T-helper 1 cell treated with Interleukin-12 subunit alpha and Interleukin-12 subunit beta and Interleukin-4 antibody, amounts not matched to agents 30 μg/mL and 1 μg/mL, for 36 hours (primary cell): ENCODE data around the gene SPCS1.

Experiments
- H3K27ac Mint-ChIP-seq: one replicate; pipeline ENCODE4 v1.8.0; 2021; ENCODE audit warnings: mild to moderate bottlenecking, mixed read lengths
- H3K27me3 Mint-ChIP-seq: one replicate; pipeline ENCODE4 v1.8.0; 2021; ENCODE audit warnings: low read depth, mixed read lengths
- H3K36me3 Mint-ChIP-seq: one replicate; pipeline ENCODE4 v1.8.0; 2021; ENCODE audit warnings: low read depth, mixed read lengths
- H3K4me1 Mint-ChIP-seq: one replicate; pipeline ENCODE4 v1.8.0; 2021; ENCODE audit warnings: low read depth, mixed read lengths
- H3K4me3 Mint-ChIP-seq: one replicate; pipeline ENCODE4 v1.8.0; 2021; ENCODE audit warnings: mild to moderate bottlenecking, moderate library complexity, mixed read lengths
- H3K9me3 Mint-ChIP-seq: one replicate; pipeline ENCODE4 v1.8.0; 2021; ENCODE audit warnings: mixed read lengths

The SPCS1 gene

DNA sequence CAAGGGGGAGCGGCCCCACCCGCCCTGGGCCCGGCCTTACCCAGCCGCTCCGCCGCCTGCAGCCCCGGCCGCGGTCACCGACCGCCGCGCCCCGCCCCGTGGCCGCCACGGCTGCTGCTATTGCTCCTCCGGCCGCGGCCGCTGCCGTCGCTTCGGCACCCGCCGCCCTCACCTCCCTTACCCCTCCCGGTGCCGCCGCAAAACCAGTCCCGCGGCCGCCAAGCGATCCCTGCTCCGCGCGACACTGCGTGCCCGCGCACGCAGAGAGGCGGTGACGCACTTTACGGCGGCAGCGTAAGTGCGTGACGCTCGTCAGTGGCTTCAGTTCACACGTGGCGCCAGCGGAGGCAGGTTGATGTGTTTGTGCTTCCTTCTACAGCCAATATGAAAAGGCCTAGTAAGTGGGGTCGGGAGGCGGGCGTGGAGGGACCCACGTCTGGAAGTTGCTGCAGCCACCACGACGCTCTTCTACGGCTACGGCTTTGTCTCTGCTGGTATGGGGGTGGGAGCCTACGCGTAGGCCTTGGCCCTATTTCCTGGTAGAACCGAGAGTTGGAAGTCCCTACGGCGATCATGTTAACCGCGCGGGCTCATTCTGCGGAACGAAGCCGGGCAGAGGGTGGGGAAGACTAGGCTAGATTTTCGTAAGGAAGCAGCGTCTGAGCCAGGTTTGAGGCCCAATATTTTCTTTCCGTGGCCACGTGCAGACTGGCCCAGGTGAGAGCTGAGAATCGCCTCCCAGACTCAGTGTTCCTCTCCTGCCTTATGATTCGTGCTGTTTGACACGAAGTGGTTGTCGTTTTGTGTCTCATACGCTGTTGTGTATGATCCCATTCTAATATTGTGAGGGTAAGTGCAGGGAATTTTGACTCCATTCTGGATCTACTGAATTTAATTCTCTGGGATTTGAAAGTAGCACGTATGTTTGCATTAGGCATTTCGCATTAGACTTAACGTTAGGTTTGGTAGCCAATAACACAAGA is 19.9 kb upstream of the SPCS1 start, which contains the start of the genes GNL3 and PBRM1:
TSS of gene GNL3 (plus strand) at position 324 of the 983 bp plus-strand sequence. CDS start at position 385, 61 bp downstream.
TSS of gene PBRM1 (minus strand) at position 205 of the 983 bp plus-strand sequence.
- H3K4me1 Mint-ChIP-seq: peaks cover 49% of the 10 kb centered on the region
- H3K27ac Mint-ChIP-seq: peak within 1 kb of the TSS; percentile 98
- no peaks in the 10 kb centered on the region for H3K9me3 Mint-ChIP-seq

DNA sequence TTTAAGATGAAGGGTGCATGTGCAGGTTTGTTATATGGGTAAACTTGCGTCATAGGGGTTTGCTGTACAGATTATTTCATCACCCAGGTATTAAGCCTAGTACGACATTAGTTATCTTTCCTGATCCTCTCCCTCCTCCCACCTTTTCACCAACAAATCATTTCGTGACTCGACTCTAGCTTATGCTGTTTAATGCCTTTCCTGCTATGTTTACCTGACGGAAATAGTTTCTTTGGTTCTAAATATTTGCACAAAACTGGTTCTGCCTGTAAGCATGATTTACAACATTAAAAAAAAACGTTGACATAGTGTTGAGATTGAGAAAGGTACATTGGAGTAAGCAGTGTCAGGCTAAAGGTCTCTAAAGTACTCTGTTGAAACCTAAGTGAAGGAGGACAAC is 17.6 kb upstream of the SPCS1 start:
- H3K9me3 Mint-ChIP-seq: no peaks in the 10 kb centered on the region
- H3K4me3 Mint-ChIP-seq: no peak overlapping the region
- peak overlapping the region; percentile 15 for H3K27ac Mint-ChIP-seq
- H3K4me1 Mint-ChIP-seq: peaks cover 36% of the 10 kb centered on the region
- H3K36me3 Mint-ChIP-seq: peaks cover 64% of the 10 kb centered on the region
- no peaks in the 10 kb centered on the region for H3K27me3 Mint-ChIP-seq

More for the DNA sequence above, 19.9 kb upstream of the SPCS1 start, which contains the start of the genes GNL3 and PBRM1:
- Mint-ChIP-seq H3K36me3 (peaks cover 56% of the 10 kb centered on the region), H3K27me3 (no peaks in the 10 kb centered on the region), H3K4me3 (peak within 1 kb of the TSS; percentile 99)

DNA sequence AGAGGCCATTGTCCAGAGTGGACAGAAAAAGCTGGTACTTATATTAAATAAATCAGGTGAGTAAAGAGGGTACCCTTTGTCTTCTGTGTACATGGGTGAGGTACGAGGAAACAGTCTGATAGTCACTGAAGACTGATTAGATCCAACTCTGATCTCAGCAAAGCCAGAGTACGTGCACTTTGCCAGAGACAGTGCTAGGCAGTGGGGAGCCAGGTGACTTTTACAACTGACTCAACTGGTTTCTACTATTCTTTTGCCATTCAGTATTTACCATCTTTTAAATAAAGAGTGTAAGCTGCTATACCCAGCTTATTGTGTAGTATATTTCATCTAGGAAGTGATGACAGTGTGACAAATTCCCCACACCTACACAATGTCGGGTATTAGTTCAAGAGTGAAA is 16.8 kb upstream of the SPCS1 start:
- Mint-ChIP-seq H3K27me3 (no peaks in the 10 kb centered on the region), H3K4me3 (no peak overlapping the region)

DNA sequence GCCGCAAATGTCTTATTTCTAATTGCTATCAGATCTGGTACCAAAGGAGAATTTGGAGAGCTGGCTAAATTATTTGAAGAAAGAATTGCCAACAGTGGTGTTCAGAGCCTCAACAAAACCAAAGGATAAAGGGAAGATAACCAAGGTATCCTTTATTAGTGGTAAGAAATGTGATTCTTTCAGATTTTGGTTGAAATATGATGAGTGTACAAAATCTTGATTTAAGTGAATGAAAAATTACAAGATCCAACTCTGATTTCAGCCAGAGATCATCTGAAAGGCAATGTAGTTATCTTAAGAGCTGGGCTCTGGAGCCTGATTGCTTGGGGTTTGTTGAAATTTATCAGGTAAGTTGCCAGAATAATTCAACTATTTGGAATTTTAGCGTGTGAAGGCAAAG is 15.3 kb upstream of the SPCS1 start:
- Mint-ChIP-seq H3K36me3 (peaks cover 83% of the 10 kb centered on the region), H3K27ac (no peak overlapping the region), H3K4me3 (no peak overlapping the region), H3K9me3 (no peaks in the 10 kb centered on the region), H3K27me3 (no peaks in the 10 kb centered on the region), H3K4me1 (peaks cover 24% of the 10 kb centered on the region)

More for the DNA sequence above, 16.8 kb upstream of the SPCS1 start:
- H3K9me3 Mint-ChIP-seq: no peaks in the 10 kb centered on the region
- H3K4me1 Mint-ChIP-seq: peaks cover 31% of the 10 kb centered on the region
- H3K36me3 Mint-ChIP-seq: peaks cover 73% of the 10 kb centered on the region
- no peak overlapping the region for H3K27ac Mint-ChIP-seq

DNA sequence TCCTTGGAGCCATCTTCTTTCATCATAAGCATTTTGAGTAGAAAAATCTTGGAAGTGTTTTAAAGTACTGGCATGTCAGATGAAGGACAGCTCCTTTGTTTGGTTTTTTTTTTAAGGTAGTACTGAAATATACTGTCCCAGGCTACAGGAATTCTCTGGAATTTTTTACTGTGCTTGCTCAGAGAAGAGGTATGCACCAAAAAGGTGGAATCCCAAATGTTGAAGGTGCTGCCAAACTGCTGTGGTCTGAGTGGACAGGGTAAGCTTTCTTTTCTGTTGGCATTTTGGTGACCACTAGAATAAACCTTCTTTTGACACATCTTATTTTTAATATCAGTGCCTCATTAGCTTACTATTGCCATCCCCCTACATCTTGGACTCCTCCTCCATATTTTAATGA is 12.8 kb upstream of the SPCS1 start:
- H3K36me3 Mint-ChIP-seq: peaks cover 74% of the 10 kb centered on the region
- H3K4me1 Mint-ChIP-seq: peaks cover 17% of the 10 kb centered on the region
- H3K27me3 Mint-ChIP-seq: no peaks in the 10 kb centered on the region
- no peaks in the 10 kb centered on the region for H3K9me3 Mint-ChIP-seq
- peak overlapping the region; percentile 45 for H3K27ac Mint-ChIP-seq
- no peak overlapping the region for H3K4me3 Mint-ChIP-seq

DNA sequence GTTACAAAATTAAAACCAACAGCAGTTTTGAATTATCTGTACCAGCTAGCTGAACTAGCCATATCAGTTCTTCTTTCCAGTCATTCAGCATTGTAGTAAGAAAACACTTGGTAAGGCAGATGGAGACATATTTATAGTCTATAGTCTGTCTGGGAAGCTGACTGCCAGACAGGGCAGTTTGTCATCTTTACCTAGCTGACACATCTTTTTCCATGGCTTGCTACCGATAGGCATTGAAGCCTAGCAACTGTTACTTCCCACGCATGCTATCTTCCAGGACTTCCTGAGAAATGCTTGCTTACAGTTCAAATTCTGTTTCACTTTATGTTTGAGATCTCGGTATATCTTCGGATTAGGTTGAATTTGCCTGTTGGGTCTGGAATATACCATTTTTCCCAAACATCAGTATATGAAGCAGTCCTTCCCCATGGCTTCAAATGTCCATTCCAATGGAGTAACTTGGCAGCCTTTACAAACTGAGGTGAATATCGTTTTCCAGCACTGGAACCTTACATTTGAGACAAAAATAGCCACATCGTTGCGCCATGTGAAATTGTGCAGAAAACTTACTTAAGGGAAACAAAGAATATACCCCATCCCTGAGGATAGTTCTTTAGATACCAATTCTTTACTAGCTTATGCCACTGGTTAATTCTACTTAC is 11.2 kb upstream of the SPCS1 start:
- H3K36me3 Mint-ChIP-seq: peaks cover 62% of the 10 kb centered on the region
- peaks cover 10% of the 10 kb centered on the region for H3K4me1 Mint-ChIP-seq
- no peak overlapping the region for H3K27ac Mint-ChIP-seq
- H3K9me3 Mint-ChIP-seq: no peaks in the 10 kb centered on the region
- H3K4me3 Mint-ChIP-seq: no peak overlapping the region
- no peaks in the 10 kb centered on the region for H3K27me3 Mint-ChIP-seq

DNA sequence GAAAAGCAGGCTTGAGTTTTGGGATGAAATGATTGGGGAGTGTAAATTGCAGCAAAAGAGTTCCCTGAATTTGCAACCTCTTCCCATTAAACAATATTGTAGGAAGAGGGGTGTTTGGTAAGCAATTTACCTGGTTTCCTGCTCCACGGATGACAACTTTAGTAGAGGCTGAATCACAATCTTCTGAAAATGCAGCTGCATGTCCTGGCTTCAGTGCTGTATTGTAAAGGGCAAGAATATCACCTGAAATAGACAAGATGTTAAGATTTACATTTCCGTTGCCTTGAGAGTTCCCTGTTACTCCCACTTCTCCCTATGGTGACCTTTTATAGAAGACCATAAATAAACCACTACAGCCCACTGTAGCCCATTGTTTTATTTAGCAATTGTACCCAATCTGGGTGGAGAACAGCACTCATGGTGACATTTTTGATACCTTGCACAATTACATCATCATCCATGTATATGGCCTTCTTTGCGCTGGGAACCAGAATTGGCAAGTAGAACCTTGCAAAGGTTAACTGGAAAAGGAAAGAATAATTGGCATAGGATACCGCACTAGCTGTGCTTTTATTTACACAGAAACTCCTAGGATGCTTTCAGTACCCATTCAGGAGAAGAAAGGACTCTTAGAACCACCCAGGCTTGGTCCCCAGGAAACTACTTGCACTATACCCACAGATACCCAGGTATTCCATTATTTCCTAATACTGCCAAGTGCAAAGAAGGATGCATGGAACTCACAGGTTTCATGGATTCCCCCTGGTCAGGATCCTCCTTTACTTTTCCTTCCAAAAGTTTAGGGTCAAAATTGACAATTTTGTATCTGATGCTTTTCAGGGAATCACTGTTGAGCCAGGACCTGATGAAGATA is 9.9 kb upstream of the SPCS1 start:
- Mint-ChIP-seq H3K9me3 (no peaks in the 10 kb centered on the region), H3K36me3 (peaks cover 52% of the 10 kb centered on the region), H3K27me3 (no peaks in the 10 kb centered on the region), H3K4me1 (peaks cover 8% of the 10 kb centered on the region), H3K4me3 (no peak overlapping the region), H3K27ac (no peak overlapping the region)

DNA sequence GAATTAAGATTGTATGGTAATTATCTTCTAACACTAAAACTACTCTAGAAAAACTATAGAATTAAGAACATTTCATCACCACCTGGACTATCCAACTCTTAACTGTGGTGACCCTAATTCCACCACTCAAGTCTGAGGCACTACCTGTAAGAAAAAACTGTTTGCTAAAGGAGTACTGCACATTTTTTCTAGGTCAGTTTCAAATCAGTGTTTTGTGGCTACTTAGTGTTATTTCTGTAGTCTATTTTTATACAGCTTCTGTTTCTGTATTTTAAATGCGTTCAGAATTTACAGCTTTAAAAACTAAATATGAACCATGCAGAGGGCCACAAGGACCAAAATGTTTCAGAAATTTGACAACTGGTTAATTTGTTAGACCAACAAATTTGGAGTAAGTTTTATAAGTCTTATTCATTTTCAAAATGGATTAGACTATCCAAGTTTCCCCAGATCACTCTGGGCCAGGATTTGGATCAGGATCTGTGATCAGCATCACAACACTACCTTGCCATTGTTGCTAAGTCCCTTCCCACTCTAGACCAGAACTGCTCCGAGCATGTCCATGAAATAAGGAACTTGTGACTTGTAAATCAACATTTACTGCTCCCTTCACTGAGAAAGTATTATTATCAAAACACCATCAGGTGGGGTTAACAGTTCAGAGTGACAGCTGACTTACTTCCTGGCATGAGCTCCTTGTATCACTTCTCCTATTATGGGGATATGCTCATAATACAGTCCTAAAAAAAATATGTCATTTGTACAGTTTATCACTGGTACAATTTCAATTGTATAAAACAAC is 8.9 kb upstream of the SPCS1 start:
- H3K27ac Mint-ChIP-seq: no peak overlapping the region
- H3K4me3 Mint-ChIP-seq: no peak overlapping the region
- H3K27me3 Mint-ChIP-seq: no peaks in the 10 kb centered on the region
- peaks cover 47% of the 10 kb centered on the region for H3K36me3 Mint-ChIP-seq
- peaks cover 10% of the 10 kb centered on the region for H3K4me1 Mint-ChIP-seq
- no peaks in the 10 kb centered on the region for H3K9me3 Mint-ChIP-seq

DNA sequence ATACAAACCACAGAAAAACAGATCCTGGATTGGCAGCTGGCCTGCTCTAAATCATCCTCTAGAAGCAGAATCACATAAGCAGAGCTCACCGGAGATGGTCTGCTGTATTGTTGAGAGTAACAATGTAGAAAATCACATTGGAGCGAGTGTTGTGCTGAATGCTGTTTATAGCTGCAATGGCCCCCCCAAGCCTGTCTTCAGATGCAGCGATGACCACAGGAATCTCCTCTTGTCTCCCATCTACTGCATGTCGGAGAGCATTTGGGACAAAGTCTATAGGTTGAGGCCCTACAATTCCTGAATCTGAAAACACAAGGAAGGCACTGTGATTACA is 8.3 kb upstream of the SPCS1 start:
- Mint-ChIP-seq H3K27ac (no peak overlapping the region), H3K9me3 (no peaks in the 10 kb centered on the region), H3K4me1 (peaks cover 10% of the 10 kb centered on the region), H3K4me3 (no peak overlapping the region), H3K36me3 (peaks cover 47% of the 10 kb centered on the region), H3K27me3 (no peaks in the 10 kb centered on the region)

DNA sequence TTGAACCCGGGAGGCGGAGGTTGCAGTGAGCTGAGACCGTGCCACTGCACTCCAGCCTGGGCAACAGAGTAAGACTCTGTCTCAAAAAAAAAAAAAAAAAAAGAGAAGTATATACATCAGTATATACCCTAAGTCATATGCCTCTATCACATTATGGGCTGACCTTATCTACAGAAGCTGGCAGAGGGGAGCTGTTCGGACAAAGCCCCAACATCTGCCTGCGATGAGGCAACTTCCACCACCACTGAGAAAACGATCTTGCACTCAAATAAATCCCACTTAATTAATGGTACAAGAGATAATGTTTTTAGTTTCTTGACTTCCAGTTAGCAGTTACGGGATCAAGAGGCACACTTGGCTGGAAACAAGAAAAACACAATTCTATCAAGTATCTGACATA is 2.6 kb upstream of the SPCS1 start:
- peaks cover 12% of the 10 kb centered on the region for H3K36me3 Mint-ChIP-seq
- peaks cover 34% of the 10 kb centered on the region for H3K4me1 Mint-ChIP-seq
- peak overlapping the region; percentile 19 for H3K4me3 Mint-ChIP-seq
- no peaks in the 10 kb centered on the region for H3K27me3 Mint-ChIP-seq
- H3K9me3 Mint-ChIP-seq: no peaks in the 10 kb centered on the region
- H3K27ac Mint-ChIP-seq: no peak overlapping the region

DNA sequence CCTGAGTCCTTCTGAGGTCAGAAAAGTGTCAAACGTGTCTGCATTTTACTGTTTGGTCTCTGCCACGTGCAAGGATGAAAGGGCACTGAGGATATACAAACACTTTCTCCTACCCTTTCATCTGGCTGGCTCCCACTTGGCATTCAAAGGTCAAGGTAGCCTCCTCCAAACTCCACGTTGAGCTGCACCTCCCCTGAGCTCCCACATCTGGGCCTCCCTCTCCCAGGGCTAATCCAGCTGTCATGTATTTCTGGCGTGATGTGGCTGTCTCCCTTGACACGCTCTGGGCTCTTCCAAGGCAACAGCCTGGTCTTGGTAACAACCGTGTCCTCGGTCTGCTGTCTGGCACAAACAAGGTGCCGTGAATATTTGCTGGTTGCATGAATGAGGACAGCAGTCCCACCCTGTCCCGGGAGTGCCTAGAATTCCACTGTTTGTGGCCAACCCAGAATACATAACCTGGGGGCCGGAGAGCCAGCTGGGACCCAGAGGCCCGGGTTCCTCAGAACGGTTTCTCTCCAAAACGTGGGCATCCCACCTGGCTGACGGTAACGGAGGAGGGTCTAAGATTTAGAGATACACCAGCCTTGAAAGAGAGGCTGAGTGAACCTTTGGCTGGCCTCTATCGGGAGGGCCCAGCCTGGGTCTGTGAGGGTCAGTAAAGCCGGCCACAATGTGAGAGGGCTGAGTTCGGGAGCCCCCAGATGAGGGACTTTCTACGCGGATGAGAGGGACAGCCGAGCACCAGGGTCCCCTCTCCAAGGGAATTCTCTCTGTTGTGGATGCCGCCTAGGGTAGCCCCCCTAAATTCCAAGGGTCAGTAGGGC is 1.1 kb upstream of the SPCS1 start:
- Mint-ChIP-seq H3K9me3 (no peaks in the 10 kb centered on the region), H3K36me3 (peaks cover 12% of the 10 kb centered on the region), H3K4me3 (peak overlapping the region; percentile 90), H3K27me3 (no peaks in the 10 kb centered on the region), H3K4me1 (peaks cover 35% of the 10 kb centered on the region), H3K27ac (peak overlapping the region; percentile 87)

DNA sequence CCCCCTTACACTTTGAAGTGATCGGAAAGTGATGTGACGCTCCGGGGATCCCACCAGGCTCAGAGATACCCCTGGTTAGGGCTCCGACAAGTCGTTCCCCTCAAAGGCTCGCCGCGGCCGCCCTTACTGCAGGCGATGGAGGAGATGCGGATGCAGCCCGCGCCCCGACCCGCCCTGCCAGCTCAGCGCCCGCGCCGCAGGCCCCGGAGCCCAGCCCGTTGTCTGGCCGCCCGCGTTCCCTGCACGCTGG is 543 bp upstream of the SPCS1 start:
- no peaks in the 10 kb centered on the region for H3K9me3 Mint-ChIP-seq
- no peaks in the 10 kb centered on the region for H3K27me3 Mint-ChIP-seq
- peak overlapping the region; percentile 90 for H3K4me3 Mint-ChIP-seq
- peak overlapping the region; percentile 87 for H3K27ac Mint-ChIP-seq
- peaks cover 12% of the 10 kb centered on the region for H3K36me3 Mint-ChIP-seq
- H3K4me1 Mint-ChIP-seq: peaks cover 32% of the 10 kb centered on the region

DNA sequence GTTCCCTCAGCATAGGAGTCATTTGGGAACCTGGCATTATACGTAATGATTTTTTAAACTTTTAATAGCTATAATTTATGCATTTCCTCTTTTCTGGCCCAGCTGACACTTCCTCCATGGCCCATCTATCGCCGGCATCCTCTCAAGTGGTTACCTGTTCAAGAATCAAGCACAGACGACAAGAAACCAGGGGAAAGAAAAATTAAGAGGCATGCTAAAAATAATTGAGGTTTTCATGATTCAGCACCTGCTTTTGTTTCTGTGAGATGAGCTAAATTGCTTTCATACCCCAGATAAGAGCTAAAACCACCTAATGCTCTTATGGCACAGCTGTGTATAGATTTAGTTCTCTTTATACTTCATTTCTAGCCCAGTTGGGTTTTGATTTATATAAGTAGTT is 1.7 kb downstream of the SPCS1 start:
- Mint-ChIP-seq H3K4me1 (peaks cover 31% of the 10 kb centered on the region), H3K9me3 (no peaks in the 10 kb centered on the region), H3K27me3 (no peaks in the 10 kb centered on the region), H3K36me3 (peaks cover 12% of the 10 kb centered on the region), H3K27ac (peak overlapping the region; percentile 70), H3K4me3 (peak overlapping the region; percentile 76)
